Activated CD4-positive, alpha-beta T cell treated with anti-CD3 and anti-CD28 coated beads, Interleukin-2, amount 10 ng/mL, durations not matched to agents 7 days and 5 days (primary cell): Measurements from ENCODE around the gene CACNG1. TPM values are rescaled to one million over a fixed set of nuclear protein-coding genes. Genes with fewer than 3 reads are reported as not detected.

Source experiments
- CTCF ChIA-PET: fragments of 350-600 bp; sonication (Branson Sonifier 250); formaldehyde crosslinking; loops from one replicate; lab custom pipeline; 2021; ENCODE audit warnings: antibody characterized with exemption; lab: Charles Lee
- POLR2A ChIA-PET: fragments of 350-600 bp; sonication (Branson Sonifier 250); formaldehyde crosslinking; loops from one replicate; lab custom pipeline; 2021; ENCODE audit warnings: antibody characterized with exemption; lab: Charles Lee
- DNase-seq: peaks from one replicate; pipeline ENCODE4 v3.0.0-alpha.2; 2020
- H3K27ac Mint-ChIP-seq: one replicate; pipeline ENCODE4 v1.8.0; 2021; ENCODE audit warnings: mild to moderate bottlenecking, moderate library complexity, mixed read lengths
- H3K27me3 Mint-ChIP-seq: one replicate; pipeline ENCODE4 v1.8.0; 2021; ENCODE audit warnings: mixed read lengths
- H3K36me3 Mint-ChIP-seq: one replicate; pipeline ENCODE4 v1.8.0; 2021; ENCODE audit warnings: low read depth, mixed read lengths
- H3K4me1 Mint-ChIP-seq: one replicate; pipeline ENCODE4 v1.8.0; 2021; ENCODE audit warnings: mixed read lengths
- H3K4me3 Mint-ChIP-seq: one replicate; pipeline ENCODE4 v1.8.0; 2021; ENCODE audit warnings: mild to moderate bottlenecking, moderate library complexity, mixed read lengths
- H3K9me3 Mint-ChIP-seq: one replicate; pipeline ENCODE4 v1.8.0; 2021; ENCODE audit warnings: mixed read lengths
- total RNA-seq, 2 experiments: library from RNA; stranded (reverse); gene quantifications; one replicate each; pipeline ENCODE4 v1.2.3, GENCODE V29; 2021

CACNG1 gene
- total RNA-seq, 2 experiments from 2014 or later, result not detected

DNA sequence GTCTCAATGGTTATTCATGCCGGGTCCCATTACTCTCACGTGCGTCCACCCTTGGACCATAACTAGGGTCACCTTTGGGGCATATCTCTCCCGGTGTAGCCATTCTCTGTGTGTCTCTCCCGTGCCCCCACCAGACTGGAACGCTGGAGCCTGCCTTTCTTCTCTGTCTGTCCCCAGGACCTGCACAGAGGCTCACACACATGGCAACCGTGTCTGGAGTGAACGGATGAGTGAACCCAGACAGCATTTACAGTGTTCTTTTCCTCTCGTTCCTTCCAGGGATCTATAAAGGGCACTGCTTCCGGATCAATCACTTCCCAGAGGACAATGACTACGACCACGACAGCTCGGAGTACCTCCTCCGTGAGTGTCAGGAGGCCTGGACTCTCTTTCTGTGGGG, 26.4 kb upstream of the CACNG1 start:
- H3K36me3 Mint-ChIP-seq, result no peaks in the 10 kb centered on the region
- CTCF ChIA-PET, result no interaction called here
- no peak for DNase-seq
- no peak overlapping the region for H3K4me3 Mint-ChIP-seq
- H3K9me3 Mint-ChIP-seq, result no peaks in the 10 kb centered on the region
- no peak overlapping the region for H3K27ac Mint-ChIP-seq
- POLR2A ChIA-PET, result no interaction called here
- H3K27me3 Mint-ChIP-seq, result no peaks in the 10 kb centered on the region
- H3K4me1 Mint-ChIP-seq, result no peaks in the 10 kb centered on the region

DNA sequence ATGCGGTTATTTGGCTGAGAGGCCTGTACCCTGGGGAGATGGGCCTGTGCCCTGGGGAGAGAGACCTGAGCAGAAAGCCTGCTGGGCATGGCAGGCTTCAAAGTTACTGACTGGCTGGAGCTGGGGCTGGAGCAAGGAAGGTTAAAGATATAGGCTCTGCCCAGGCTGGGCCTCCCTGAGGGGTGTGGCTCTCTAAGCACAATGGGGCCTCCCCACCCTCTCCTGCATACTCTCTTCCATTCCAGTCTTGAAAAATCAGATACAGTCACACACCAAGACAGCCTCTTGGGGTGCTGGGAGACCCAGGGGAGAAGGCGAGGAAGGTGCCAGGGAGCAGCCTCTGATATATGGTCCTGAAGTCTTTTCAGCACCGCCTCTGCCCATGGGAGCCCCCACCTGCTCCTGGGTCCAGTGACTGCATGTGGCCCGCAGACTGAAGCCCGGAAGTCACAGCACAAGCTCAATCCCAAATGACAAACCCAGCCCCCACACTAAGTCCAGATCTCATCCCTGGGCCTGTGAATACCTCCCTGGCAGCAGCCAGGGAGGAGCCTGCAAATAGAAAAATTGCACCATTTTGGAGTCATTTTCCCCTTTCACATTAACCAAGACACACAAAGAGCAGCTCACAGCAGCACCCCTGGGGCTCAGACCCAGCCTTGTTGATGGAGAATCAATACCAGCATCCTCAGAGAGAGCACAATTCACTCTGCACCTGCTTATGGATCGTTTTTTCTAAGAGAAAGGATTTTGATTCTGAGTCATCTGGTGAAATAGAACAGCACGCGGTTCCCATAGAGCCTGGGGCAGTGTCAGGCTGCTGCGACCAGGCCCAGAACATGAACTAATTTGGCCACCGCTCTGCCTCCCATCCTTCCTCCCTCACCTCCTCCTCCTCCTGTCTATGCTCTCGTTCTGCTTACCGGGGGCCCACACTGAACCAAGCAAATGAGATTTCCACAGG, 25.6 kb upstream of the CACNG1 start:
- ChIA-PET CTCF (interaction anchor here (1.0 kb wide), 1 partner anchor 13 kb away, joined by 3 read pairs; no protein-coding TSS in a partner anchor), POLR2A (no interaction called here)
- Mint-ChIP-seq H3K9me3 (no peaks in the 10 kb centered on the region), H3K27ac (no peak overlapping the region), H3K4me3 (no peak overlapping the region), H3K27me3 (no peaks in the 10 kb centered on the region), H3K36me3 (no peaks in the 10 kb centered on the region), H3K4me1 (no peaks in the 10 kb centered on the region)
- no peak for DNase-seq

DNA sequence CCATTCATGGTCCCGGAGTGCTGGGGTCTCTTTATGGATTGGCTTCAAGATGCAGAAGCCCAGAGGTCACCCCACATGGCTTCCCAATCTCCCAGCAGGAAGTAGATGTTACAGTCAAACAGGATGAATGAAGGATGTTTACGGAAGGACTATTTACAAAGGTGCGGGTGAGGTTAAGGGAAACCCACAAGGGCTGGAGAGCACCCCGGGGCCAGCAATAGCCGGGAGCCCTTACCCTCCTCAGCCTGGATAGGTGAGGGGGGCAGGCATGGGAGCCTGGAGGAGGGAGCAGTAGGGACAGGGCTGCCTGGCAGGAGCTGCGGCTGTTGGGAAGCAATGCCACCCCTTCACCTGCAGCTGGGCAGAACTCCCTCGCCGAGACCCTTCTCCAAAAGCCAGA, 24.5 kb upstream of the CACNG1 start:
- Mint-ChIP-seq H3K4me3 (no peak overlapping the region), H3K4me1 (no peaks in the 10 kb centered on the region)
- CTCF ChIA-PET, result interaction anchor here (1.0 to 1.4 kb wide), 2 partner anchors 10 to 14 kb away, joined by 3 read pairs; no protein-coding TSS in a partner anchor

DNA sequence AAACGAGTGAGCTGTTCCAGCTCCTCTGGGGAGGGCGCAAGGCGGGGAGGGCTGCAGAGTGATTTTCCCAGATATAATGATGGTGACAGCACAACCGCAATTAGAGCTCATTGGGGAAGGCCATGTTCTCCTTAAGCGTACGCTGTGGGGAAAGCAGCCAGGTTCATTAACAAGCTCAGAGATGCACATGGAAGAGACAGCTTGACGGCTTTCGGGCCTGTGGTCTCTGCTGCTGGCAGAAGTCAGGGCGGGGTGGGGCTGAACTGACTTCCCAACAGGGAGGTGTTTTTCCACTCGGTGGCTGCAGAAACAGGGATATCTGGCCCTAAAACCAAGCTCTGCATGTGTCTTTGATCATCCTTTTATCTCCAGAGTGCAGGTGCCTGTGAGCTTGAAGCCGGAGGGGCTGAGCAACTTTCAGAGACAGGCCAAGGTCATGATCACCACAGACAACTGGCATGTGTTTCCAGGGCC, 24.0 kb upstream of the CACNG1 start:
- ChIA-PET CTCF (interaction anchor here (1.4 kb wide), 1 partner anchor 10 kb away, joined by 3 read pairs; no protein-coding TSS in a partner anchor), POLR2A (no interaction called here)
- H3K36me3 Mint-ChIP-seq, result no peaks in the 10 kb centered on the region
- H3K27me3 Mint-ChIP-seq, result no peaks in the 10 kb centered on the region
- no peak for DNase-seq
- no peaks in the 10 kb centered on the region for H3K4me1 Mint-ChIP-seq
- no peaks in the 10 kb centered on the region for H3K9me3 Mint-ChIP-seq
- no peak overlapping the region for H3K4me3 Mint-ChIP-seq
- no peak overlapping the region for H3K27ac Mint-ChIP-seq

More for the DNA sequence above, 24.5 kb upstream of the CACNG1 start:
- no peak for DNase-seq
- POLR2A ChIA-PET, result no interaction called here
- H3K27me3 Mint-ChIP-seq, result no peaks in the 10 kb centered on the region
- no peak overlapping the region for H3K27ac Mint-ChIP-seq
- H3K9me3 Mint-ChIP-seq, result no peaks in the 10 kb centered on the region
- H3K36me3 Mint-ChIP-seq, result no peaks in the 10 kb centered on the region

DNA sequence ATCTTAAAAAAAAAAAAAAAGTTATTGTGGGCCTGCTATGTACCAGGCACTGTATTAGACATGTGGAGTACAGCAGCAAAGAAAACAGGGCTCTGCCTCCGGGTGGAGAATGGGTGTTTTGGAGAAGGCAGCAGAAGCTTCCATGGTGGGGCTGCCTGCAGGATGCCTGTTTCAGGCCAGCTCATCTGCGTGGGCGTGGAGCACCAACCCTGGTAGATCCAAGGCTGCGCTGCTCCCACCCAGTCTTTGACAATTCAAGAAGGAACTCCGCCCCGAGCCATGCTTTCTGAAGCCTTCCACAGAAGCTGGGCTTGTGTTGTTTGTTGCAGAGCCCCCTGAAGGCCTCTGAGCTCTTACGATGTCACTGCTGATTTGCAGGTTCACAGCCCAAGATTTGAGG, 23.2 kb upstream of the CACNG1 start:
- no peak overlapping the region for H3K27ac Mint-ChIP-seq
- no peaks in the 10 kb centered on the region for H3K9me3 Mint-ChIP-seq
- H3K4me3 Mint-ChIP-seq, result no peak overlapping the region
- H3K4me1 Mint-ChIP-seq, result no peaks in the 10 kb centered on the region
- no peaks in the 10 kb centered on the region for H3K27me3 Mint-ChIP-seq
- DNase-seq, result no peak
- no peaks in the 10 kb centered on the region for H3K36me3 Mint-ChIP-seq
- ChIA-PET CTCF (no interaction called here), POLR2A (no interaction called here)

DNA sequence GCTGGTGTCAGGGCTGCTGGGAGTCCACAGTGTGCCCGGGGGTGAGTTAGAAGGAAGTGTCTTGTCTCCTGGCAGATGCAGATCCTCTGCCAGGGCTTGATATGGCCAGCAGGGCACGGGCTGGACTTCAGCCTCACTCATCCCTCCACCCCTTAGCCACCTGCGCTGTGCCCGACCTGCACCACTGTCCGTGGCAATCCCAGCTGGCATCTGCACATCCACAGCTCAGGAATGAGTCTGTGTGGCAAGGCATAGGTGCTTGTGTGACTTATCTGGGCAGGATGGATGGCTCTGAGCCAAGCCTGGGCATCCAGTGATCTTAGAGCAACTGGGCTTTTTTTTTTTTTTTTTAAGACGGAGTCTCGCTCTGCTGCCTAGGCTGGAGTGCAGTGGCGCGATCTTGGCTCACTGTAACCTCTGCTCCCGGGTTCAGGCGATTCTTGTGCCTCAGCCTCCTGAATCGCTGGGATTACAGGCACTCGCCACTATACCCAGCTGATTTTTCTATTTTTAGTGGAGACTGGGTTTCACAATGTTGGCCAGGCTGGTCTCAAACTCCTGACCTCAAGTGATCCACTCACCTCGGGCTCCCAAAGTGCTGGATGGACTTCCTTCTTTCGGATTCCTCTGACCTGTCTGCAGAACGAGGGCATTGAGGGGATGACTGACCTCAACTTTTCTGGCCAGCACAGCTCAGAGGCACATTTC, 22.5 kb upstream of the CACNG1 start:
- no peak for DNase-seq
- H3K9me3 Mint-ChIP-seq, result no peaks in the 10 kb centered on the region
- no peaks in the 10 kb centered on the region for H3K27me3 Mint-ChIP-seq
- no peak overlapping the region for H3K27ac Mint-ChIP-seq
- H3K36me3 Mint-ChIP-seq, result no peaks in the 10 kb centered on the region
- ChIA-PET POLR2A (no interaction called here), CTCF (no interaction called here)
- no peaks in the 10 kb centered on the region for H3K4me1 Mint-ChIP-seq
- H3K4me3 Mint-ChIP-seq, result no peak overlapping the region

DNA sequence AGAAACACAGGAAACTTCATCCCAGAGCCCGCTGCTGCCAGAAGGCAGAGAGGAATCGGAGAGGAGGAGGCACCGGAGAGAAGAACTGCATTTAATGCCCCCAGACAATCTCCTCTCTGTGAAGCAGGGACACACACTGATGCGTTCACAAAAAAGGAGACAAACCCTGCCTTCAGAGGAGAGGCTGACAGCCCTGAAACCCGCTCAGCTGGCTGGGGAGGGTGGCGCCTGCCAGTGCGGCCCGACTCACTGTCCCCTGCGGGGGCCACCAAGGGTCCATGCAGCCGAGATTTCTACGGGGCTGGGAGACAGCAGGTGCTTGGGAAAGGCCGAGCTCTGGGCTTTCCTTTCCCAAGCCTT, 21.9 kb upstream of the CACNG1 start:
- H3K36me3 Mint-ChIP-seq, result no peaks in the 10 kb centered on the region
- H3K4me3 Mint-ChIP-seq, result no peak overlapping the region
- no peaks in the 10 kb centered on the region for H3K27me3 Mint-ChIP-seq
- no peak for DNase-seq
- no peaks in the 10 kb centered on the region for H3K4me1 Mint-ChIP-seq
- POLR2A ChIA-PET, result no interaction called here
- H3K9me3 Mint-ChIP-seq, result no peaks in the 10 kb centered on the region
- H3K27ac Mint-ChIP-seq, result no peak overlapping the region
- CTCF ChIA-PET, result no interaction called here

DNA sequence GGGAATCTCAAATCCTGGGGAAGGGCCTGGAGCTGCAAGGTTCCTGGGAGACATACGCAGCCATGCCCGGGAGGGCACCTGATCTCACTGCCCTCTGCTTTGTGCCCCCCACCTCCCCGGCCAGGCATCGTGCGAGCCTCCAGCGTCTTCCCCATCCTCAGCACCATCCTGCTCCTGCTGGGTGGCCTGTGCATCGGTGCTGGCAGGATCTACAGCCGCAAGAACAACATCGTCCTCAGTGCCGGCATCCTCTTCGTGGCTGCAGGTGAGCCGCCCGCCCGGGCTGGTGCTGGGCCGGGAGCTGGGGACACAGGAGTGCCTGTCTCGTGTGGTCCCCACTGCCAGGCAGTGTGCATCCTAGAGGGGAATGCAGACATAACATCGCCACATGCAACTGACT, 19.6 kb upstream of the CACNG1 start:
- POLR2A ChIA-PET, result no interaction called here
- no peaks in the 10 kb centered on the region for H3K27me3 Mint-ChIP-seq
- no peaks in the 10 kb centered on the region for H3K36me3 Mint-ChIP-seq
- no peak for DNase-seq
- no peaks in the 10 kb centered on the region for H3K9me3 Mint-ChIP-seq
- CTCF ChIA-PET, result no interaction called here
- no peak overlapping the region for H3K4me3 Mint-ChIP-seq
- H3K27ac Mint-ChIP-seq, result no peak overlapping the region
- no peaks in the 10 kb centered on the region for H3K4me1 Mint-ChIP-seq

DNA sequence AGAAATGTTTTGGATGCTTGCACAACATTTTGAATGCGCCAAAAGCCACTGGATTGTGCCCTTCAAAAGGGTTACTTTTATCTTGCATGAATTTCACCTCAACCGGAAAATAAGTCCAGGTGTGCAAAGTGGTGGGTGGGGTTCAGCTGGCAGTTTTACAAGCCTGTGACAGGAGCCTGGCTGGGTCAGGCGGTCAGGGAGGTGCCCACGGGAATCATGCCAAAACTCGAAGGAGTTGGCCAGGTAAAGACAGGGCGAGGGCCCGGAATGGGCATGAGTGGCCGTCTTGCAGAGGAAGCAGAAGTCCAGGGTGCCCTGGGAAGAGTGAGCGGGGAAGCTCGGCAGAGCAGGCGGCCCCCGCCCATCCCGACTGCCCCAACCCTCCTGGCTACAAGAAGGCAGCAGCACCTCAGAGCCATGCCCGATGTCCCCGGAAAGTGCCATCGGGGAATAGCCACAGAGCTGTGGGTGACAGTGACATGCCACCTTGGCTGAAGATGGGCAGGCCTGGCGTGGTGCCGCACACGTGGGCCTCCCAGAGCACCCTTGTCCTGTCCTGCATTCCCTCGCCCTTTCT, 19.1 kb upstream of the CACNG1 start:
- no peak for DNase-seq
- no peaks in the 10 kb centered on the region for H3K36me3 Mint-ChIP-seq
- CTCF ChIA-PET, result no interaction called here
- POLR2A ChIA-PET, result no interaction called here
- no peak overlapping the region for H3K27ac Mint-ChIP-seq
- H3K4me3 Mint-ChIP-seq, result no peak overlapping the region
- H3K4me1 Mint-ChIP-seq, result no peaks in the 10 kb centered on the region
- no peaks in the 10 kb centered on the region for H3K27me3 Mint-ChIP-seq
- H3K9me3 Mint-ChIP-seq, result no peaks in the 10 kb centered on the region

DNA sequence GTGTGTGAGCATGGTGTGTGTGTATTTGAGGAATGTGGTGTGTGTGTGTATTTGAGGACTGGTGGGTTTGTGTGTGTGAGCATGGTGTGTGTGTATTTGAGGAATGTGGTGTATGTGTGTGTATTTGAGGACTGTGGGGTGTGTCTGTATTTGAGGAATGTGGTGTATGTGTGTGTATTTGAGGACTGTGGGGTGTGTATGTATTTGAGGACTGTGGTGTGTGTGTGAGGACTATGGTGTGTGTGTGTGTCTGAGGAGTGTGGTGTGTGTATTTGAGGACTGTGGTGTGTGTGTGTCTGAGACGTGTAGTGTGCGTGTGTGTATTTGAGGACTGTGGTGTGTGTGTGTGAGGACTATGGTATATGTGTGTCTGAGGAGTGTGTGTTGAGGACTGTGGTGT, 18.0 kb upstream of the CACNG1 start:
- no peaks in the 10 kb centered on the region for H3K4me1 Mint-ChIP-seq
- no peak overlapping the region for H3K27ac Mint-ChIP-seq
- no peaks in the 10 kb centered on the region for H3K9me3 Mint-ChIP-seq
- no peak for DNase-seq
- ChIA-PET CTCF (no interaction called here), POLR2A (no interaction called here)
- no peak overlapping the region for H3K4me3 Mint-ChIP-seq
- no peaks in the 10 kb centered on the region for H3K27me3 Mint-ChIP-seq
- H3K36me3 Mint-ChIP-seq, result no peaks in the 10 kb centered on the region

DNA sequence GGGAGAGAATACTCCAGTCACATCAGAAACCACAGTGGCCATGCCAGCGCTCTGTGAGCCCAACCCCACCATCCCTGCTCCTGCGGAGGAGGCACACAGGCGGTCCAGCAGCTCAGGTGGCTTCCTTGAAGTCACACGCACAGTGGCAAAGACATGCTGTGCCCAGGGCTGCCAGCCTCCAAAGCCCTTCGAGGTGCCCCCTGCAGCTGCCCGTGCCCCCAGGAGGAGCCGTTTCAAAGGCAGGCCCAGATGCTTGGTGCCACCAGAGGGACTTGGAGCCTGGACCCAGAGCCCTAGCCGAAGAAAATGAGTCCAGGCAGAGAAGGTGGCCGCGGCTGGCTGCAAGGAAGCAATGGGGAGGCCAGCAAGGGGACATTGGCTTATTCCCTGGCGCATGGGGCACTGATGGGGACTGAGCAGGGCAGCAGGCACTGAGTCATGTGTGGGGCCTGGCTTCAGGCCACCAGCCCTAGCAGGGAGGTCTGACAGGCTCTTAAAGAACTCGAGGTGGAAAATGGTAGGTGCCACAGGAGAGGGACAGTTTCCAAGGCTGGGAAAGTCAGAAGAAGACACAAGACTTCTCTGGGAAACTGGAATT, 17.2 kb upstream of the CACNG1 start:
- H3K4me3 Mint-ChIP-seq, result no peak overlapping the region

DNA sequence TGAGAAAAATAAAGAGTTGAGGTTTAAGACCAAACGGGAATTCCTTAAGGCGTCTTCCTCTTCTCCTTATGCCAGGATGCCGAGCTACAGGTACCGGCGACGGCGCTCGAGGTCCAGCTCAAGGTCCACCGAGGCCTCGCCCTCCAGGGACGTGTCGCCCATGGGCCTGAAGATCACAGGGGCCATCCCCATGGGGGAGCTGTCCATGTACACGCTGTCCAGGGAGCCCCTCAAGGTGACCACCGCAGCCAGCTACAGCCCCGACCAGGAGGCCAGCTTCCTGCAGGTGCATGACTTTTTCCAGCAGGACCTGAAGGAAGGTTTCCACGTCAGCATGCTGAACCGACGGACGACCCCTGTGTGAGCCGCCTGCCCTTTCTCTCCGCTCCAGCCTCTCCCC, 13.7 kb upstream of the CACNG1 start:
- Mint-ChIP-seq H3K27ac (no peak overlapping the region), H3K4me1 (no peaks in the 10 kb centered on the region), H3K36me3 (no peaks in the 10 kb centered on the region), H3K9me3 (no peaks in the 10 kb centered on the region), H3K4me3 (no peak overlapping the region), H3K27me3 (peaks cover 2% of the 10 kb centered on the region)
- ChIA-PET POLR2A (no interaction called here), CTCF (no interaction called here)
- no peak for DNase-seq

More for the DNA sequence above, 17.2 kb upstream of the CACNG1 start:
- ChIA-PET POLR2A (no interaction called here), CTCF (no interaction called here)
- Mint-ChIP-seq H3K4me1 (no peaks in the 10 kb centered on the region), H3K27ac (no peak overlapping the region), H3K36me3 (no peaks in the 10 kb centered on the region), H3K9me3 (no peaks in the 10 kb centered on the region), H3K27me3 (no peaks in the 10 kb centered on the region)
- DNase-seq, result no peak

DNA sequence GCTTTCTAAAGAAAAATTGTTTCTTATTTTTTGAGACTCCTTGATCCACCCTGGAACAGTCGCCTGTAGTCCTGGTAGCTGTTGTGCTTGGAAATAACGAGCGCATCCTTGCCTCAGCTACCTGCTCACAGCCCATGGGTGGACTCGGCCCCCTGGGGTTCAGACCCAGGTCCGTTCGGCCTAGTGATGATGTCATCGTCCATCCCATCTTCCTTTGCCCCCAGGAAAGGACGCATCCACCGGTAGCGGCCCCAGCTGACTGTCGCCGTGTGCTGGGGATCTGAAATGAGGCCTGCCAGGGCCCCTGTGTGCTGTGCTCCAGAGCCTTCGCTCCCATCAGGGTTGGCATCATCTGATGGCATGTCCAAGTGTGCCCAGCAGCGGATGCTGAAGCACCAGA, 12.0 kb upstream of the CACNG1 start:
- peaks cover 6% of the 10 kb centered on the region for H3K27me3 Mint-ChIP-seq
- CTCF ChIA-PET, result no interaction called here
- no peaks in the 10 kb centered on the region for H3K36me3 Mint-ChIP-seq
- H3K9me3 Mint-ChIP-seq, result no peaks in the 10 kb centered on the region
- H3K4me3 Mint-ChIP-seq, result no peak overlapping the region
- no peak overlapping the region for H3K27ac Mint-ChIP-seq
- POLR2A ChIA-PET, result no interaction called here
- DNase-seq, result no peak
- H3K4me1 Mint-ChIP-seq, result no peaks in the 10 kb centered on the region
